Midbrain (tissue), 1 donor: ENCODE results near the gene ERGIC1.
"Not testable (repeated sequence)": the region's sequence is repeated elsewhere in the genome, so short reads cannot be mapped to it uniquely, and the experiment has no call there.

Experiments
- DNase-seq: peaks from one replicate; lab custom pipeline; 2025; lab: John Stamatoyannopoulos, UW

Gene ERGIC1, protein sequence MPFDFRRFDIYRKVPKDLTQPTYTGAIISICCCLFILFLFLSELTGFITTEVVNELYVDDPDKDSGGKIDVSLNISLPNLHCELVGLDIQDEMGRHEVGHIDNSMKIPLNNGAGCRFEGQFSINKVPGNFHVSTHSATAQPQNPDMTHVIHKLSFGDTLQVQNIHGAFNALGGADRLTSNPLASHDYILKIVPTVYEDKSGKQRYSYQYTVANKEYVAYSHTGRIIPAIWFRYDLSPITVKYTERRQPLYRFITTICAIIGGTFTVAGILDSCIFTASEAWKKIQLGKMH

DNA sequence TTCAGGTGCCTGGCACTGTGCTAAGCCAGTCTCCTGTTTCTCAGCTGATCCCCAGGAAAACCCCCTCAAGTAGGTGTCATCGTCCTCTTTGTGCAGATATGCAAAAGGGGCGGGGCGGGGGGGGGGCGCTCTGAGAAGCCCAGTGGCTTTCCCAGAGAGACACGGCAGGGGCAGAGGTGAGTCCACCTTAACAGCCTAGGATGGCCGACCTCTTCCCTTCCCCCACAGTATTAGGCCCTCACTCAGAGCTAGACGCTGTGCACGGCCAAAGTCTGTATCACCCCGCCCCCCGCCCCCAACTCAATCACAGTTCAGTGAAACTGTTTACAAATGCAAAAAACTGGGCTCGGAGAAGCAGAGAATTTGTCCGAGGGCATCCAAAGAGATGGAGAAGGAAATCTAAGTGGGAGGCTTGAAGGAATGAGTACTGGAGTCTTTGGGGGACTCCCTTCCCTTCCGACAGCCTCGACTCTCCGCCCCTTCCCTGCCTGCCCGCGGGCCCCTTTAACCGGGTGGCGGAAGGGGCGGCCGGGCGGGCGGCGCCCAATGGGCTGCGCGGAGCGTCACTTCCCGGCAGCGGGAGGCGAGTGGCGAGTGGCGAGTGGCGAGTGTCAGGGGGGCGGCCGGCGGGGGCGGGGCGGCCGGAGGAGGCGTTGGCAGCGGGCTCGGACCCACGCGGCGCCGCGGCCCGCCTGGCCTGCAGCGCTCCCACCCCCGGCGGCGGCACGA is at the start of gene ERGIC1:
Gene ERGIC1, plus strand, starts transcription at position 566 of the 729 bp plus-strand sequence. Its CDS starts 163 bp downstream, at position 729.
- DNase-seq: peak; percentile 88

DNA sequence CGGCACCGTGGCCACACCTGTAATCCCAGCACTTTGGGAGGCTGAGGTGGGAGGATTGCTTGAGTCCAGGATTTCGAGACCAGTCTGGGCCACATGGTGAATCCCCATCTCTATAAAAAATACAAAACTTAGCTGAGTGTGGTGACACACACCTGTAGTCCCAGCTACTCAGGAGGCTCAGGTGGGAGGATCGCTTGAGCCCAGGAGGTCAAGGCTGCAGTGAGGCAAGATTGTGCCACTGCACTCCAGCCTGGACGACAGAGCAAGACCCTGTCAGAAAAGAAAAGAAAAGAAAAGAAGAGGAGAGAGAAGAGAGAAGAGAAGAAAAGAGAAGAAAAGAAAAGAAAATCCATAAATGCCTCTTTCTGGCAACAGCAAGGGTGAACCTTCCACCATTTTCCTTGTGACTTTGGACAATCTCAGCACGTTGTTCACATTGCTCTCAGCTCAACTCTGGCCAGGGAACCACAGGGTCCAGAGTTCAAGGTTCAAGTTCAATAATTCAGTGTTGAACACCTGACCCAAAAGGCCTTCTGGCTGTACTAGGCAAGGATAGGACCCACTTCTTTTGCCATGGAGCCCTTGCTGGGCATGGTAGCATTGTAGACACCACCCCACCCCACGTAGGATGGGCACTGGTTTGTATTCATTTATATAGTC is 48.5 kb upstream of the ERGIC1 start:
- DNase-seq: no peak

DNA sequence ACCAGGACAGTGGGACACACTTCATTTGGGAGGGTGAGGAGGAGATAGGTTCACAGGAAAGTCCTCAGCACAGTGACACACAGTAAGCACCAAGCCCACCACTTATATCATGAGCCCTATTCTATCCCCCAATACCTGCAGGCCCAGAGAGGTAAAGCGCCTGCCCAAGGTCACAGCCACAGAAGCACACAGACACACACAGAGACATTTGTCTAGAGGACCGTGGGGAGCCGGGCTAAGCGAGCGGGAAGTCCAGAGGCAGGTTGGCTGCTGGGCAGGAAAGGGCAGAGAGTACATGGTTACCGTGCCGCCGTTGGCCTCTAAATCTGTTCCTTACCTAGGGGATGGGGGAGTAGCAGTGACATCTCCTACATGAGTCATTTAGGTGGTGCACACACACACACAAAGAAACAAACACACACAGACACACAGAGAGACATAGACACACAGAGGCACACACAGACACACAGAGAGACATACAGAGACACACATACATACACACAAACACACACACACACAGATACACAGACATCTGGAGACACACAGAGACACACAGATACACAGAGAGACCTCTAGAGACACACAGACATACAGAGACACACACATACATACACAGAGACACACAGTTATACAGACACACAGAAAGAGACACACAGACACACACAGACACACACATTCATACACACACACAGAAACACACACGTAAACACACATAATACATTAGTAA is 47.2 kb upstream of the ERGIC1 start:
- DNase-seq: no peak

DNA sequence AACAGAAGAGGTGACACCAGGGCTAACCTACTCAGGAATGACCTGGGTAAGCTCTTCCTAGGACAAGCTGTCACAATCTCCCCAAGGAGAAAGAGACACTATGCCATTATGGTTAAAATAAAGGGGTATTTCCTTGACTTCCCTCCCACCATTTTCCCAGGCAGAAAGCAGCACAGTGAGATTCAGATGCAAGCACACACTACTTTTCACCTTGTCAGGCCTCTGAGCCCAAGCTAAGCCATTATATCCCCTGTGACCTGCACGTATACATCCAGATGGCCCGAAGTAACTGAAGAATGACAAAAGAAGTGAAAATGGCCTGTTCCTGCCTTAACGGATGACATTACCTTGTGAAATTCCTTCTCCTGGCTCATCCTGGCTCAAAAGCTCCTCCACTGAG is 46.5 kb upstream of the ERGIC1 start:
- DNase-seq: not testable (repeated sequence)

DNA sequence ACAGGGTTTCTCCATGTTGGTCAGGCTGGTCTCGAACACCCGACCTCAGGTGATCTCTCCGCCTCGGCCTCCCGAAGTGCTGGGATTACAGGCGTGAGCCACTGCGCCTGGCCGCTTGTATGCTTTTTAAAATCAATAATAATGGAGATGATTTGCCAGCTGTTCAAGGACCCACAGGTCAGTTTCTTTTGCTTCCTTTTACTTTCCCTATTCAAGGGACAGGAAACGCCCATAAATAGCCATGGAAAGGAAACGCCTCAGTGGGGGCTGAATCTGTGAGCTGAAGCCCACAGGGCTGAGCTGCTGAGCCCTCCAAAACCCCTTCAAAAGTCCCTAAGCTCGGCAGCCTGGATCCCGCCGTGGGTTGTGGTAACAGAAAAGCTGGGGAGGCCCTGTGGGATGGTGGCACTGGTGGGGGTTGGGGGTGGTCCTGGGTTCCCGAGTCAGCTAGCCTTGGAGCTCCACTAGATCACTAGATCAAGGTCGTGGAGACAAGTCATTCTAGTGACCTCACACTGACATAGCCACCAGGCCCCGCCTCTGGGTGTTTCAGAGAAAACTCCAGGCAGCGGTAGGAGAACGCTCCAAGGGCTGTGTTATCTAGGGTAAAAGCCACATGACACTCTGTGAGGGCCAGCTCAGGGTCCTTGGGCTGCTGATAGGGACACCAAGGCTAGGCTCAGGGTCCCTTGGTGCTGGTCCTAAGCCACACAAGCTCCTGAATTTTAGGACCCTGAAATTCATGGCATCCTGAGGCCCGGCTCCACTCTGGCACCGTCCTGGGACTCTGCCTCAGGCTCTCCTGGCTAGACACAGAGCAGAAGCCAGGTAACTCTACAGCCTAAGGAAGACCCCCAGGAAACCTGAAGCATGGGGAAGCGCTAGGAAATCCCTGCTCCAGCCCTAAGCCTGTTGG is 45.0 kb upstream of the ERGIC1 start:
- DNase-seq: peak; percentile 20

DNA sequence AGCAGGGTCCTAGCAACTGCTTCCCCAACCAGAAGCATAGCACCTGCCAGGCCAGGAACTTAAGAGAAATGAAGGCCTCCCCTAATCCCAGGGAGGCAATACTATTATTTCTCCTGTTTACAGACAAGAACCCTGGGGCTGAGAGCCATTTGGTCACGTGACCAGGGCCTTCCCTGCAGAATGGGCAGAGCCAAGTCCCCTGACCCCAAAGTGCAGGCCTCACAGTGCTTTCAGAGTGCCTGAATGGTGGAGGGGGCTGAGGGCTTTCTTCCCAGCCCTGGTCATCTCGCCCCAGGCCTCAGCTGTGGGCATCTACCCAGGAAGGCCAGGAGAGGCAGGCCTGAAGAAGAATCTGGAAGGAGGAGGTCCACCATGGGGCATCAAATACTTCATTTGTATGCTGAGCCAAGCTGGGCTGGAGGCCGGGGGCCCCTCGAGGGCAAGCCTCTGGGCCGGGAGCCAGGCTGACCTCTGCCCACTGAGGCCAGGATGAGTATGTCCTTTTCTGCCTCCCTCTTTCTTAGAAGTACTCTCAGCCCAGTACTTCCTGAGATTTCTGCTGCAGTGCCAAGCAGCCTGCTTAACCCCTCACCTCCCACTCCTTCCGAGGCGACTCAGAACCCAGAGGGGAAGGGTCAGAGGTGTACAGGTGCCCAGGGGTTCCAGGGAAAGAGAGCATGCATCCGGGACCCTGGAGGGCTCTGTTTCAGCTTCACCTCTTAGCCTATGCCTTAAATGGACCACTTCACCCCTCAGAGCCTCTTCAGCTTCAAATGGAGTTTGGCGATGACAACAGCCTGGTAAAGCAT is 44.2 kb upstream of the ERGIC1 start:
- peak; percentile 60 for DNase-seq

DNA sequence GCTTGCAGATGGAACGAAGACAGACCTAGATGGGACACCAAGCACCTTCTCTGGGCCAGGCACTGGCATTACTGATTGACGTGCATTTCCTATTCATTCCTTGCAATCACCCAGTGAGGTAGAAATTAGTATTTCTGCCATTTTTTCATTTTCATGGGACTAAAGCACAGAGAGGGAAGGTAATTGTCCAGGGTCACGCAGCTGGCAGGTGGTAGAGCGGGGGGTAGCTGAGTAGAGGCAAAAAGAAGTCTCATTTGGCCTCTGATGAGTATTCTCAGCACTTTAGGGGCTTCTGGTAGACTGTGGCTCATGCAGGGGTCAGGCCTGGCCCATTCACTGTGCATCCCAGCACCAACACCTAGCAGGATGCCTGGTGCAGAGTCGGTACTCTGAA is 43.6 kb upstream of the ERGIC1 start:
- no peak for DNase-seq

DNA sequence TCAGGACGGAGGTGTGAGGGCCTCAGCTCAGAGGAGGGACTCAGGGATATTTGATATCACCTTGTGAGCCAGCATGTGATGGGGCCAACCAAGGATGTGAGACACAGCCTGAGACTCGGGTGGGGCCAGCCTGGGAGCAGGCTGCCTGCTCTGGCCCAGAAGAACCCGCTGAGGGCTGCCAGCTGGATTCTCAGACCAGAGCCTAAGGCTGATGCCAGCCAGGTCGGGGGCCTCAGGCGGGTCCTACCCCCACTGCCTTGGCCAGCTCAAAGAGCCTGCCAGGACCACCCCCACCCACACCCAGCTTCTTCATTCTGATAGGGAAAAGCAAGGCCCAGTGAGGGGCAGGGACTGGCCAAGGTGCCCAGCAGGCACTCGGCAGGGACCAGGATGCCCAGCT is 42.8 kb upstream of the ERGIC1 start:
- DNase-seq: no peak

DNA sequence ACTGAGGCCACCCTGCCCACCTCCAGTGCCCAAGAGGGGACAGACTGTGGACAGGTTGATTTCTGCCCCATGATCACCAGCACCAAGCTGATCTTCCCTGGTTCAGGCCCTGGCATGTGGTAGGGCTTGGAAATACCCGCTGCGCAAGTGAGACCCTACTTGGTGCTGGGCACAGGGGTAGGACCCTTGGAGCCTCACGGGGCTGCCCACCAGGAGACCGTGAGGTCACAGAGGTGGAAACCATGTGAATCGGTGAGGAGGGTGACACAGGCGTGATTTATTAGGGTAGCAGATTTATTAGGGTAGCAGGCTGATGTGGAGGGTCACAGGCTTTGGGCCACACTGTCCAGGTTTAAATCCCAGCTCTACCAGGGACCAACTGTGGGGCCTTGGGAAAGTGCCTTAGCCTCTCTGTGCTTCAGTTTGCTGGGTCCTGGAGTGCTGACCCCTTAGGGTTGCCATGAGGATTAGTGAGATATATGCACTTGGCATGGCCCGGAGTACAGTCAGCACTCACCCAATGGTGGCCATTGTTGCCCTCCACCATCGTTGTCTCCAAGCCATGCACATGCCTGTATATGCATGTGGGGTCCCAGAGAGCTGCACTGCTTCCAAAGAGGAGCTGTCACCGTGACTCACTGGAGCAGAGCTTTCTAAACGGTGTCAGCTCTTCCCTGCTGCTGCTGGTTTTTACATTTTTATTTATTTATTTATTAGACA is 42.2 kb upstream of the ERGIC1 start:
- no peak for DNase-seq

DNA sequence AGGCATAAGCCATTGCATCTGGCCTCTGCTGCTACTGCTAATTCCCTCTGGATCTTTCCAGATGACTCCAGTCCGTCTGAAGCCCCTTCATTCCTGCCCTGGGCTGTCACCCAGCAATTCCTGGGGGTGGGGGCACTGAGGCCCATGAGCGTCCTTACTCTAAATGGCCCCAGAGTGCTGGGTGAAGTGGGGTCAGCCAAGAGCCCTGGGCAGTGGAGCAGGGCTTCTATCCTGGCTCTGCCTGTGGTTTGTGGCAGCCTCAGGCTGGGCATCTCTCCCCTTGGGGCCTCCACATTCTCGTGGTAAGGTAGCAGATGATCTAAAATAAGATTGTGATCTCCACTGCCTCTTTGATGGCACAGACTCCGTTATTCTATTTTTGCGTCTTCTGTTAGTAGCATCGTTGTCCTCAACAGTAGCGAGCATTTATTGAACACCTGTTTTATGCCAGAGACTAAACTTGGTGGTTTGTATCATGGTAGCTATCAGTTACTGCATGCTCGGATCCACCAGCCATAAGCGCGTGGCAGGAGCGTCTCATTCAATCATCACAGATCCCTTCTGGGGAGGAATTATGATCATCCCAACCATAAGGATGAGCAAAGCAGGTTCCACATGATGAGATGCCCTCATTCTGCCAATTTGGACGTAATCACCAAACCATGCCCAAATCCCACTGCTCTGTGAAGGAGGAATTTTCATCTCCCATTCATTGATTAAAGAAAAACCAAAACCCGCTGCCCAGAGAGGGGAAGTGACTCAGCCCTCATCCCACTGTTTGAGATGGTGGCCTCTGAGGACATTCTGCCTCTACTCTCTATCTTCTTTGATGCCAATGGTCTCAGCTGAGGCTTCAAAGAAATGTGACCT is 41.1 kb upstream of the ERGIC1 start:
- no peak for DNase-seq

DNA sequence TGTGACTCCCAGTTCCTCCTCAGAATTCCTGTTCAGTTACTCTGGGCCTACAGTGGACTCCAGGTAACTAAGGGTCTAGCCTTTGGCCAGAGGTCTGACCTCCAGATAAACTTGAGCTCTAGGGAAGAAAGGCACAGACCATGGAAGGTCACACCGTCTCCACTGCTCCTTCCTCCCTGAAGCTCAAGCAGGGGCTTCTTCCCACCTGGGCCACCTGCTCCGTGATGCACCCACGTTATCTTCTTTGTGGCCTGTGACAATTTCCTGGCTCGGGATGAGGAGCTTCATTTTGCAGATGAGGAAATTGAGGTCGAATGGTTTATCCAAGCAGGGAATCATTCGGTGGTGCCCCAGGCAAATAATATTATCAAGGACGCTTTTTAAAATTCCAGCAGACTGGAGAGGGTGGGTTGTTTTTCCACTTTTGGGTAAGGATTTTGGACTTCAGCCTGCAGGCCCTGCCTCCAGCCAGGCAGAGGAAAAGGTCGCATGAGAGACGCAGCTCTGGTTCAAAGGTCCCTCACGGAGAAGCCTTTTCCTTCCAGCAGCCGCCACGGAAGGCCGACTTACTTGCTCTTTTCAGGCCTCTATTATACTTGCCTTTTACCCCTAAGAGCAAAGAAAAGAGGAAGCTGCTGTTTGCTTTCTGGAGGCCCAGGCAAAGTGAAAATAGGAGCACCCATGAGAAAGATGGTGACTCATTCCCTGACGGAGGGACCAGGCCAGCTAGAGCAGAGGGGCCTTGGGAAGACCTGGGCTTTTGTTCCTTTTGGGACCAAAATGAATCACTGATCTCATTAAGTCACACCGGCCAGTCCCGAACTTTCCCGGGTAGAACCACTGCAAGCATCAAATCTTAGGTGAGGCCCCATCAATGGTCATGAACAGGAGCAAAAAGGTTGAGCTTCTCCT is 40.2 kb upstream of the ERGIC1 start:
- DNase-seq: no peak

DNA sequence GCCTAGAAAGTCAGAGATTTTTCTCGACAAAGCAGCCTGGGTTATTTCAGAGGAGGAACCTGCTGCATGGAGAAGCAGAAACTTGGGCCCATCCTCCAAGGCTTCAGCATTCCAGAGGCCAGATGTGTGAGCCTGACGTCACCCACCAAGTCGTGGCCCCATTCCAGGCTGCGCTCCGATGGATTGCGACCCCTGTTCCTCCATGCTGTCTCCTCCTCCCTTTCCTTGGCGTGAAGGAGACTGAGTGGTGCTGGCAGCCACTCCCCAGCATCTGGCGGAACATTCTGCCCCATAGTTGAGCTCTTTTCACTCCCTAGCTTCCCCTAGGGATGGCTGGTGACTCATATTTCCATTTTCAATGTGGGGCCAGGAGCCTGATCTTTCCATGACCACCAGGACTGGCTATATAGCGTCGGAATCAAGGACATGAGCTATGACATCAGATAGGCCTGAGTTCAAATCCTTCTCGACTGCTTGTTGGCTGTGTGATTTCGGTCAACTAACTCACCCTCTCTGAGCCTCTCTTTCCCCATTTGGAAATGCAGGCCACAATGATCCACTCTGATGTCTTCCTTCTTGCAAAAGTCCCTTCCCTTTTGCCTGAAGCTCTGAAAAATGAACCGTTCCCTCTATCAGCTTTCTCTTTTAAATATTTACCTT is 38.6 kb upstream of the ERGIC1 start:
- peak; percentile 51 for DNase-seq

DNA sequence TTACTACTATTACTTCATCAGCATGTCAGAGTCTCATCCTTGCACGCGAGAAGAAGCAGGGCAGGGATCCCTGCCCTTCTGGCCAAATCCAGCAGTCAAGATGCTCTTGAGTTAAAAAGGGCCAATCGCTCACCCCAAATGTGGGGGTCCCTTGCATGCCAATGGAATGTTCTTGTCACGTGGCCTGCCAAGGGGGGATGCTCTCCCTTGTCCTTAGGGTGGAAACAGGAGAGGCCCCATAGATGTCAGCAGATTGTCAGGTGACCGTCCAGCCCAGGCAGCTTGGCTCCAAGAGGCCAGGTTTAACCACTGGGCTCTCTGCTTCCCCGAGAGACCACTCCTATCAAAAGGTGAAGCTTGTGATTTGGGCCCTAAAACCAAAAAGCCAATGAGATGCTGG is 37.7 kb upstream of the ERGIC1 start:
- DNase-seq: no peak

DNA sequence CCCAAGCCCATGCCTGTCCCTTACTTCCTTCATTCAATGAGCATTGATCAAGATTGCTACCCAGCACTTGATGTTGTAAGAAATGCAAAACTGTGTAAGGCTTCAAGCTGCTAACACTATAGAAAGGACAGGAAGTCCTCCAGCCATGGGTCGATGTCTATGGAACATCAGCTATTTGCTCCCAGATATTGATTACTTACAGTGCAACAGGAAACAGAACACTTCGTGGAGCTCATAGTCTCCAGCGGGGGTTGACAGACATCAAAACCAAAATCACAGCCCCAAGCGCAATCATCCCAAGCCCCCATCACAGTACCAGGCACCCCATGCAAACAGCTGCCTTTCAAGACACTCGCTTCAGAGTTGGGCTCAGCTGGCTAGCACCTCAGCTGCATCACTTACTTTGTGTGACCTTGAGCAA is 36.3 kb upstream of the ERGIC1 start:
- DNase-seq: no peak

DNA sequence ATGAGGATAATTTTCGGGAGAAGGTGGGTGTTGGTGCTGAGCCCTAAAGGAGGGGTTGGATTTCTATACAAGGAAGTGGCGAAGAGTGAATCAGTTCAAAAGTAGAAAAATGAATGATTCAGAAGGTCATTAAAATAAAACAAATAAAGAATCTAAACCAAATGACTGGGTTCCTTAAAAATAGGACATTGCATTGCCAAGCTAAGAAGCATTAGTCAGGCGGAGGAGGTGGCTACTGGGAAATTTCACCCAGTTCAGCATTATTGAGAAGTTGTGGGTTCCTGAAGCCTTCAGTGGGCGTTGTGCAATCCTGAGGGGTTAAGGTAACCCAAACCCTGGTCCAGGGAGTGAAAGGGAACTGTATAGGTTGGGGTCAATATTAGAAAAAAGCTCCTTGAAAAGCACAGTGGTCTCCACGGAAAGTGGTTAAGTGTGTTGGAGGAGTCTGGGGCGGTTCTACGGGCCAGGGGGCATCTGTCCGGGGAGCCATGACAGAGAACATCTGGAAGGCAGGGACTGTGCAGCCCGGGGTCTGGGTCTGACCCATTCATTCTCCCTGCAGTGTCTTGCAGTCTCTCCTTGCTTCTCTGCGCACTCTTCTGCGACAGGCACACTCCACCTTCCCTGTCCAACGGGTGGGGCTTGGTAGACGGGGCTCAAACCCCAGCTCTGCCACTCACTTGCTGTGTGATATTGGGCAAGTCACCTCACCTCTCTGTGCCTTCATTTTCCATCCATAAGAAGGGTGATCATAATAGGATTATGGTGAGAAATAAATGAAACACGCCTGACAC is 35.4 kb upstream of the ERGIC1 start:
- DNase-seq: no peak

DNA sequence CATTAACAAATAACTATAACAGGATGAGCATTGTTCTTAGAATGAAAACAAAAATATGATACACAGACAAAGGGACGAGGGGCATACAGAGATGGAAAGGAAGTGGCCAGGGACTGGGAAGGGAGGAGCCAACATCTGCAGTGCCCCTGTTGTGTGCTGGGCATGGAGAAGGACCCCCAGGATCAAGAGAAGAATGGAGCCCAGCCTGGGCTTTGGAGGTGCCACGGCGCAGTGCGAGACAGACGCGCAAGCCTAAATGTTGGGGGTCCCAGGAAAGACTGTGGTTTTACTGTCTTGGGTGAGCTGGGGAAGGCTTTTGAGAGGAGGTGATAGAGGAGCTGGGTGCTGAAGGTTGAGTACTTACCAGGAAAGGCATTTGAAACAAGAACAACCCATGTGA is 34.6 kb upstream of the ERGIC1 start:
- no peak for DNase-seq
